HepG2 (cell line): ENCODE measurements around the gene NEK3. TPM values are rescaled to one million over a fixed set of nuclear protein-coding genes. Genes with fewer than 3 reads are reported as not detected.
A peak's percentile ranks its signal among the peaks of the same experiment; 100 is the strongest.

ENCODE experiments used
- ATAC-seq: fragments of 200-7000 bp; cut with Tn5 transposase; 3 replicates; pipeline ENCODE4 v1.9.1; 2020; ENCODE audit warnings: mild to moderate bottlenecking, moderate library complexity
- BruUV-seq: library from RNA; stranded (reverse); fragments of 400-500 nt; replicated peaks from 2 replicates; lab custom pipeline; 2021; lab: Mats Ljungman, UMichigan
- CTCF ChIA-PET: fragments of 300-600 bp; formaldehyde crosslinking; extraction: SDS; loops from one replicate; lab custom pipeline; 2021; ENCODE audit warnings: low total read pairs, inconsistent platforms, low intra/inter-chr PET ratio; lab: Yijun Ruan, JAX
- POLR2A ChIA-PET: fragments of 350-600 bp; sonication (Branson Sonifier 250); formaldehyde crosslinking; loops from one replicate; lab custom pipeline; 2020; ENCODE audit warnings: antibody characterized with exemption, inconsistent platforms; lab: Yijun Ruan, JAX
- DNase-seq: peaks from one replicate; pipeline ENCODE4 v3.0.0-alpha.2; 2015; ENCODE audit warnings: low spot score
- FAIRE-seq: peaks from 3 replicates; lab custom pipeline; 2011; peaks lifted over from hg19 to GRCh38; lab: Jason Lieb, UNC
- H2AFZ ChIP-seq: one replicate; pipeline ENCODE4 v1.6.1; 2011; ENCODE audit warnings: low read length, inconsistent platforms
- H3K27ac ChIP-seq: fragments of 300-600 bp; 3 replicates; pipeline ENCODE4 v1.8.0; 2011; ENCODE audit warnings: mixed run types, mild to moderate bottlenecking, mixed read lengths, low read length, inconsistent platforms; ENCODE audit not compliant: insufficient read depth; ENCODE audit errors: extremely low read length
- H3K27me3 ChIP-seq, 2 experiments: fragments of 200-600 bp in 1 of 2; 2 replicates in 1 of 2; 3 replicates in 1 of 2; pipeline versions ENCODE4 v1.6.0 to v1.8.0; 2011; ENCODE audit warnings: low read length in 2 of 2, mild to moderate bottlenecking in 2 of 2, moderate library complexity in 2 of 2, inconsistent platforms in 1 of 2; ENCODE audit not compliant: insufficient read depth in 2 of 2, control insufficient read depth in 1 of 2
- H3K36me3 ChIP-seq, 2 experiments: fragments of 200-600 bp in 1 of 2; replicated peaks in 1 of 2; 2 replicates in 1 of 2; 3 replicates in 1 of 2; pipeline versions ENCODE4 v1.5.1 to v1.8.0; 2011; ENCODE audit warnings: low read length in 2 of 2, inconsistent platforms in 1 of 2; ENCODE audit not compliant: insufficient read depth in 2 of 2, control insufficient read depth in 1 of 2
- H3K4me1 ChIP-seq: 2 replicates; pipeline ENCODE4 v1.5.1; 2012; ENCODE audit warnings: low read length, inconsistent platforms; ENCODE audit not compliant: insufficient read depth
- H3K4me2 ChIP-seq: 2 replicates; pipeline ENCODE4 v1.6.0; 2011; ENCODE audit warnings: low read depth, low read length, inconsistent platforms
- H3K4me3 ChIP-seq, 3 experiments: fragments of 200-600 bp in 1 of 3; sonication (generic), shearing (Covaris generic) in 1 of 3; replicated peaks in 1 of 3; 2 replicates each; pipeline ENCODE4 v1.5.1; 2011 to 2016; ENCODE audit warnings: low read length in 3 of 3, inconsistent platforms in 2 of 3, low read depth in 2 of 3, mild to moderate bottlenecking in 2 of 3, control low read depth in 1 of 3, mixed read lengths in 1 of 3; ENCODE audit not compliant: insufficient read depth in 1 of 3
- H3K79me2 ChIP-seq: one replicate; pipeline ENCODE4 v1.6.1; 2011; ENCODE audit warnings: low read length, inconsistent platforms; ENCODE audit not compliant: insufficient read depth
- H3K9ac ChIP-seq: 2 replicates; pipeline ENCODE4 v1.6.0; 2011; ENCODE audit warnings: mild to moderate bottlenecking, low read depth, low read length, inconsistent platforms; ENCODE audit not compliant: insufficient read depth
- H3K9me3 ChIP-seq: 2 replicates; pipeline ENCODE4 v1.5.1; 2012; ENCODE audit warnings: mild to moderate bottlenecking, low read length
- H4K20me1 ChIP-seq: 2 replicates; pipeline ENCODE4 v1.6.0; 2011; ENCODE audit warnings: inconsistent platforms, mild to moderate bottlenecking, low read length, moderate library complexity; ENCODE audit not compliant: insufficient read depth
- GABPA ChIP-seq, 2 experiments: IDR thresholded peaks; 2 replicates each; pipeline ENCODE4 v1.6.1; 2011 to 2016; ENCODE audit warnings: low read depth in 2 of 2, low read length in 1 of 2, missing biosample characterization in 1 of 2, missing genetic modification characterization in 1 of 2
- GZF1 ChIP-seq: sonication (generic); formaldehyde crosslinking; IDR thresholded peaks from 2 replicates; pipeline ENCODE4 v1.5.1; 2020; ENCODE audit warnings: mild to moderate bottlenecking, missing genetic modification reagents
- POLR2AphosphoS5 ChIP-seq: IDR thresholded peaks from 2 replicates; pipeline ENCODE4 v1.6.1; 2012; ENCODE audit warnings: low read depth, low read length
- RAD21 ChIP-seq: fragments of 450-650 bp; formaldehyde crosslinking; IDR thresholded peaks from 2 replicates; pipeline ENCODE4 v1.5.0; 2020; ENCODE audit warnings: mild to moderate bottlenecking
- RARA ChIP-seq: IDR thresholded peaks from 2 replicates; pipeline ENCODE4 v1.6.1; 2016; ENCODE audit warnings: missing genetic modification reagents, missing compliant biosample characterization
- ZBTB43 ChIP-seq: sonication (generic); formaldehyde crosslinking; conservative IDR thresholded peaks from 2 replicates; pipeline ENCODE4 v1.4.0; 2020; ENCODE audit warnings: missing genetic modification reagents
- ZFYVE20 ChIP-seq: sonication (generic); formaldehyde crosslinking; IDR thresholded peaks from 2 replicates; pipeline ENCODE4 v1.8.0; 2023; ENCODE audit warnings: low read depth, mild to moderate bottlenecking, moderate library complexity, missing genetic modification reagents, borderline replicate concordance
- ZNF121 ChIP-seq: sonication (generic); formaldehyde crosslinking; IDR thresholded peaks from 2 replicates; pipeline ENCODE4 v1.5.0; 2020; ENCODE audit warnings: mild to moderate bottlenecking, missing genetic modification reagents
- ZNF687 ChIP-seq: sonication (generic); formaldehyde crosslinking; IDR thresholded peaks from 2 replicates; pipeline ENCODE4 v1.5.1; 2020; ENCODE audit warnings: mild to moderate bottlenecking, missing genetic modification reagents, moderate library complexity
- WGBS: methylation state at CpG from one replicate; pipeline ENCODE4 v1.1.6; 2017; ENCODE audit warnings: low lambda C conversion rate; 5-methylcytosine and 5-hydroxymethylcytosine counted together
- in situ Hi-C: cut with HindIII; loops from 2 replicates; pipeline ENCODE4 v1.10.0; 2017; ENCODE audit warnings: low pct_unique_long_range_greater_than_20kb; ENCODE audit not compliant: extremely low pct_ligation_motif_present
- intact Hi-C: fragments of 100-400 bp; cut with micrococcal nuclease; formaldehyde crosslinking; loops from one replicate; pipeline ENCODE4 v1.10.0; 2022; ENCODE audit not compliant: unreplicated experiment
- polyA plus RNA-seq, 8 experiments: library from polyadenylated mRNA; depleted of rRNA in 3 of 8; stranded (reverse) in 7 of 8; unstranded in 1 of 8; fragments of >200 nt; fragmentation: Illumina TruSeq in 4 of 8; extraction: Trizol in 4 of 8; gene quantifications; 2 replicates each; pipeline versions ENCODE4 v1.2.1 to v1.2.3, GENCODE V29; 2011 to 2016; ENCODE audit warnings: low read depth in 4 of 8, missing spikeins in 1 of 8, mixed read lengths in 1 of 8; ENCODE audit not compliant: insufficient read depth in 1 of 8
- total RNA-seq, 5 experiments: library from RNA; depleted of rRNA; stranded (reverse); fragments of >200 nt; fragmentation: Illumina TruSeq; extraction: Trizol; gene quantifications; 2 replicates each; pipeline ENCODE4 v1.2.3, GENCODE V29; 2016; ENCODE audit warnings: low read depth in 1 of 5
- TF ChIP-seq, protein P1 (sequence below), 2 experiments: fragments of 450-650 bp in 1 of 2; sonication (generic) in 1 of 2; formaldehyde crosslinking; IDR thresholded peaks; 2 replicates each; pipeline versions ENCODE4 v1.5.0 to v1.8.0; 2020 to 2022; ENCODE audit warnings: mild to moderate bottlenecking in 1 of 2, missing genetic modification reagents in 1 of 2

NEK3 gene
- total and polyA plus RNA-seq, 2 of the 13 experiments (the other 11 are each of a cell fraction or from before 2014, with no cell fraction given) = 36.7 to 68.2 TPM

- ChIA-PET CTCF (no interaction called here), POLR2A (interaction anchor here (0.9 to 2.3 kb wide), 9 partner anchors 11 to 707 kb away, joined by 3 to 8 read pairs (median 6); no protein-coding TSS in a partner anchor)
- peaks cover 0 to 5% of the 10 kb centered on the region in 2 experiments; a peak in 2 of 5 replicates for H3K36me3 ChIP-seq
- H3K4me3 ChIP-seq = peak overlapping the region in 1 of 3 experiments; percentile 80; a peak in 2 of 6 replicates
- FAIRE-seq (no peak), DNase-seq (no peak), ATAC-seq (no peak)
- in situ Hi-C loops = no loop called here
- peak overlapping the region; percentile 79 for H3K4me2 ChIP-seq
- H4K20me1 ChIP-seq = no peaks in the 10 kb centered on the region
- no peak overlapping the region for H2AFZ ChIP-seq
- TF ChIP-seq RARA (CRISPR knock-in tag) (no peak), ZNF121 (peak; percentile 93), ZFYVE20 (no peak), GZF1 (CRISPR knock-in tag) (peak; percentile 4; the same call in 1 of the 2 replicates)
- TF ChIP-seq, all 625 proteins: peak for 2
- H3K27me3 ChIP-seq = no peaks in the 10 kb centered on the region
- no TSS peak for BruUV-seq
- 93% methylated on average over 6 of the region's 6 CpGs for WGBS
- intact Hi-C loops = no loop called here
- H3K79me2 ChIP-seq = peaks cover 48% of the 10 kb centered on the region
- H3K27ac ChIP-seq = peak overlapping the region; percentile 86
- peaks cover 89% of the 10 kb centered on the region for H3K4me1 ChIP-seq
- H3K9me3 ChIP-seq = no peaks in the 10 kb centered on the region
- H3K9ac ChIP-seq = peak overlapping the region; percentile 95
Observed at GRCh38 chr13:52160053-52160452, 656 bp upstream of the NEK3 start.

DNA sequence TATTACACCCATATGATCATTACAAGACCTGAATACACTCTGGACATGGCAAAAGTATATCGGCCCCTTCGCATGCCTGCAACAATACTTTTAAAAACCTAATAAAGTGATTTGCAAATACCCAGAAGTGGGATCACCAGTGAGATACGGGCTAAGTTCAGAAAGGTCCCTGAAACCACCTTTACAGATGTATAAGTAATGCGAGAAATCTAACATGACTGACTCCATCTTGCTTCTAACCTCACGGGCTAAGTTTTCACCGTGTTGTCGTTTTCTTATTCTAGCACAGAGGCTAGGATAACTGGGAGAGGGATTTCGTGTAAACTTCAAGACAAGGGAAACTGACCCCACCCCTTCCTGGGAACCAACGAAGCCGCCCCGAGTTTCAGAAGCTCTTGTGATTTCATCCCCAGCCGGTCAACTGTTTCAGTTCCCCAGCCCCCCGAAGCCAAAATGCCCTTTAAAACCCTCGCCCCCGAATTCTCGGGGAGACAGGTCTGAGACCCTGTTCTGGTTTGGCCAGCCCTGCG lies 703 bp downstream of the NEK3 start:
- H2AFZ ChIP-seq = no peak overlapping the region
- peak overlapping the region; percentile 76 to 80 (median 79) for H3K4me3 ChIP-seq
- no peaks in the 10 kb centered on the region for H3K27me3 ChIP-seq
- in situ Hi-C loops (no loop called here), intact Hi-C loops (no loop called here)
- POLR2A ChIA-PET = interaction anchor here (0.9 to 1.3 kb wide), 2 partner anchors 29 to 35 kb away, joined by 7 to 8 read pairs; no protein-coding TSS in a partner anchor
- peaks cover 0 to 9% of the 10 kb centered on the region in 2 experiments; a peak in 2 of 5 replicates for H3K36me3 ChIP-seq
- CTCF ChIA-PET = no interaction called here
- H3K4me2 ChIP-seq = peak overlapping the region; percentile 79
- H4K20me1 ChIP-seq = no peaks in the 10 kb centered on the region
- peak overlapping the region; percentile 95 for H3K9ac ChIP-seq
- FAIRE-seq (peak; percentile 18), ATAC-seq (no peak), DNase-seq (no peak)
- 20% methylated on average over 17 of the region's 17 CpGs for WGBS
- H3K27ac ChIP-seq = peak overlapping the region; percentile 86
- no peaks in the 10 kb centered on the region for H3K9me3 ChIP-seq
- no TSS peak for BruUV-seq
- H3K79me2 ChIP-seq = peaks cover 55% of the 10 kb centered on the region
- peaks cover 75% of the 10 kb centered on the region for H3K4me1 ChIP-seq
- peak; percentile 22; the same call in 1 of the 2 replicates for TF ChIP-seq POLR2AphosphoS5
- 0 out of 2 replicates have a peak, but pooled peaks have one; percentile 25 for TF ChIP-seq RAD21 (CRISPR knock-in tag)
- no peak for TF ChIP-seq GABPA (IDR thresholded peaks at IDR 0.05; ENCODE audit: low read depth, low read length)
- TF ChIP-seq GABPA (CRISPR knock-in tag; IDR thresholded peaks at IDR 0.05; ENCODE audit: low read depth) = peak; percentile 30; the same call in 1 of the 2 replicates
- TF ChIP-seq ZNF687 (CRISPR knock-in tag) = no peak
- TF ChIP-seq, protein P1, sequence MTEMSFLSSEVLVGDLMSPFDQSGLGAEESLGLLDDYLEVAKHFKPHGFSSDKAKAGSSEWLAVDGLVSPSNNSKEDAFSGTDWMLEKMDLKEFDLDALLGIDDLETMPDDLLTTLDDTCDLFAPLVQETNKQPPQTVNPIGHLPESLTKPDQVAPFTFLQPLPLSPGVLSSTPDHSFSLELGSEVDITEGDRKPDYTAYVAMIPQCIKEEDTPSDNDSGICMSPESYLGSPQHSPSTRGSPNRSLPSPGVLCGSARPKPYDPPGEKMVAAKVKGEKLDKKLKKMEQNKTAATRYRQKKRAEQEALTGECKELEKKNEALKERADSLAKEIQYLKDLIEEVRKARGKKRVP (CRISPR knock-in tag; IDR thresholded peaks at IDR 0.05) = peak in 1 of 2 experiments; percentile 69; a peak in 1 of 4 replicates
- TF ChIP-seq ZBTB43 (CRISPR knock-in tag) = no peak
